Gastroesophageal sphincter (tissue), 3 donors: Measurements from ENCODE around the gene EXOC2.

Experiments used
- CTCF ChIP-seq, 4 experiments: fragments of 200-600 bp in 2 of 4; fragments of 450-650 bp in 2 of 4; sonication (generic) in 1 of 4; IDR thresholded peaks; one replicate each; pipeline ENCODE4 v1.5.1; 2017 to 2019; ENCODE audit warnings: antibody characterized with exemption in 4 of 4, mild to moderate bottlenecking in 2 of 4, moderate library complexity in 2 of 4
- EP300 ChIP-seq: sonication (generic); formaldehyde crosslinking; IDR thresholded peaks from one replicate; pipeline ENCODE4 v1.6.1; 2017; ENCODE audit warnings: antibody characterized with exemption, mild to moderate bottlenecking
- POLR2AphosphoS5 ChIP-seq: sonication (generic); formaldehyde crosslinking; IDR thresholded peaks from one replicate; pipeline ENCODE4 v1.6.1; 2017; ENCODE audit warnings: antibody characterized with exemption

- TF ChIP-seq CTCF (IDR thresholded peaks at IDR 0.05) (no peak), POLR2AphosphoS5 (no peak), EP300 (no peak)
Measured at GRCh38 chr6:451336-451735, 241.6 kb downstream of the EXOC2 start.
